OCI-LY1 (cell line): ENCODE measurements around the gene FAHD1.

ENCODE experiments used
- H2AFZ ChIP-seq: fragments of 200-600 bp; sonication (generic), shearing (Covaris generic); 2 replicates; pipeline ENCODE4 v1.6.0; 2014; ENCODE audit warnings: antibody characterized with exemption, mild to moderate bottlenecking, low read length
- H3F3A ChIP-seq: fragments of 200-600 bp; sonication (generic), shearing (Covaris generic); 2 replicates; pipeline ENCODE4 v1.6.0; 2014; ENCODE audit warnings: mild to moderate bottlenecking, antibody characterized with exemption, low read length, moderate library complexity; ENCODE audit not compliant: insufficient read depth
- H3K27ac ChIP-seq: fragments of 200-600 bp; sonication (generic); 2 replicates; pipeline ENCODE4 v1.5.1; 2014; ENCODE audit warnings: low read length, mixed run types, mild to moderate bottlenecking, low read depth; ENCODE audit not compliant: poor library complexity, severe bottlenecking
- H3K27me3 ChIP-seq: fragments of 200-600 bp; sonication (generic); 2 replicates; pipeline ENCODE4 v1.6.0; 2014; ENCODE audit warnings: antibody characterized with exemption, mild to moderate bottlenecking, low read length, moderate library complexity; ENCODE audit not compliant: insufficient read depth
- H3K36me3 ChIP-seq: fragments of 200-600 bp; sonication (generic); 2 replicates; pipeline ENCODE4 v1.6.1; 2014; ENCODE audit warnings: mild to moderate bottlenecking, antibody characterized with exemption, low read length, moderate library complexity, mixed read lengths; ENCODE audit not compliant: insufficient read depth
- H3K4me1 ChIP-seq: fragments of 200-600 bp; sonication (generic); 2 replicates; pipeline ENCODE4 v1.5.1; 2014; ENCODE audit warnings: mild to moderate bottlenecking, low read length, moderate library complexity; ENCODE audit not compliant: insufficient read depth, severe bottlenecking
- H3K4me2 ChIP-seq: fragments of 200-600 bp; sonication (generic), shearing (Covaris generic); 2 replicates; pipeline ENCODE4 v1.6.1; 2014; ENCODE audit warnings: low read length
- H3K4me3 ChIP-seq: fragments of 200-600 bp; sonication (generic); 2 replicates; pipeline ENCODE4 v1.5.1; 2014; ENCODE audit warnings: low read length, low read depth, mild to moderate bottlenecking, mixed read lengths; ENCODE audit not compliant: poor library complexity, severe bottlenecking
- H3K79me2 ChIP-seq: fragments of 200-600 bp; shearing (Covaris generic); 2 replicates; pipeline ENCODE4 v1.6.1; 2016; ENCODE audit warnings: mixed run types, low read length, mixed read lengths; ENCODE audit not compliant: insufficient read depth
- H3K9ac ChIP-seq: fragments of 200-600 bp; sonication (generic), shearing (Covaris generic); 2 replicates; pipeline ENCODE4 v1.6.1; 2014; ENCODE audit warnings: mild to moderate bottlenecking, low read length, mixed read lengths
- H3K9me2 ChIP-seq: fragments of 200-600 bp; sonication (generic), shearing (Covaris generic); 2 replicates; pipeline ENCODE4 v1.6.1; 2014; ENCODE audit warnings: low read depth, mild to moderate bottlenecking, low read length, mixed read lengths
- H3K9me3 ChIP-seq: fragments of 200-600 bp; shearing (Covaris generic); 2 replicates; pipeline ENCODE4 v1.6.1; 2014; ENCODE audit warnings: low read length, mixed read lengths
- H4K20me1 ChIP-seq: fragments of 200-600 bp; sonication (generic), shearing (Covaris generic); 2 replicates; pipeline ENCODE4 v1.6.0; 2016; ENCODE audit warnings: mild to moderate bottlenecking, low read length; ENCODE audit not compliant: insufficient read depth
- CTCF ChIP-seq: fragments of 200-600 bp; sonication (generic), shearing (Covaris generic); IDR thresholded peaks from 2 replicates; pipeline ENCODE4 v1.5.1; 2017; ENCODE audit warnings: mild to moderate bottlenecking, antibody characterized with exemption, low read length, moderate library complexity, mixed read lengths
- EZH2 ChIP-seq: fragments of 200-600 bp; sonication (generic), shearing (Covaris generic); IDR thresholded peaks from 2 replicates; pipeline ENCODE4 v1.8.0; 2017; ENCODE audit warnings: borderline replicate concordance, mixed run types, mild to moderate bottlenecking, antibody characterized with exemption, low read length, moderate library complexity, mixed read lengths

FAHD1 gene

GRCh38 chr16:1846416-1846815, 19.4 kb downstream of the FAHD1 start:
- Histone ChIP-seq H3K4me2 (no peak overlapping the region), H3K27ac (no peak overlapping the region), H3K9me3 (no peaks in the 10 kb centered on the region), H3K36me3 (no peaks in the 10 kb centered on the region), H3K27me3 (no peaks in the 10 kb centered on the region), H3K4me3 (no peak overlapping the region), H3K9ac (no peak overlapping the region), H3K79me2 (no peaks in the 10 kb centered on the region), H3F3A (no peaks in the 10 kb centered on the region), H3K9me2 (no peaks in the 10 kb centered on the region), H2AFZ (no peak overlapping the region), H3K4me1 (no peaks in the 10 kb centered on the region), H4K20me1 (no peaks in the 10 kb centered on the region)
- TF ChIP-seq EZH2 (no peak), CTCF (no peak)

- Histone ChIP-seq H3K79me2 (no peaks in the 10 kb centered on the region), H3K27me3 (0 out of 2 replicates have a peak, but pooled peaks cover 4% of the 10 kb centered on the region), H2AFZ (no peak overlapping the region), H3K36me3 (no peaks in the 10 kb centered on the region), H3K4me2 (no peak overlapping the region), H4K20me1 (no peaks in the 10 kb centered on the region), H3K27ac (no peak overlapping the region), H3K4me1 (no peaks in the 10 kb centered on the region), H3F3A (no peaks in the 10 kb centered on the region), H3K9me3 (no peaks in the 10 kb centered on the region), H3K9me2 (no peaks in the 10 kb centered on the region), H3K9ac (no peak overlapping the region), H3K4me3 (no peak overlapping the region)
- TF ChIP-seq EZH2 (no peak), CTCF (no peak)
Observed at GRCh38 chr16:1850981-1851380, 24.0 kb downstream of the FAHD1 start.

GRCh38 chr16:1851793-1852192, 24.8 kb downstream of the FAHD1 start:
- H3K27ac ChIP-seq = no peak overlapping the region
- no peaks in the 10 kb centered on the region for H3K79me2 ChIP-seq
- no peak for TF ChIP-seq CTCF
- no peak for TF ChIP-seq EZH2
- 0 out of 2 replicates have a peak, but pooled peaks cover 4% of the 10 kb centered on the region for H3K27me3 ChIP-seq
- H3K4me2 ChIP-seq = no peak overlapping the region
- H3F3A ChIP-seq = no peaks in the 10 kb centered on the region
- H2AFZ ChIP-seq = no peak overlapping the region
- H3K9ac ChIP-seq = no peak overlapping the region
- no peaks in the 10 kb centered on the region for H3K9me2 ChIP-seq
- H3K4me3 ChIP-seq = no peak overlapping the region
- H3K4me1 ChIP-seq = no peaks in the 10 kb centered on the region
- H4K20me1 ChIP-seq = no peaks in the 10 kb centered on the region
- no peaks in the 10 kb centered on the region for H3K36me3 ChIP-seq
- no peaks in the 10 kb centered on the region for H3K9me3 ChIP-seq
